SU-DHL-6 (cell line): ENCODE results near the gene RAB4B.

Experiments
- CTCF ChIP-seq: fragments of 200-600 bp; sonication (generic); IDR thresholded peaks from one replicate; pipeline ENCODE4 v1.5.1; 2017; ENCODE audit warnings: antibody characterized with exemption, mild to moderate bottlenecking, low read length, moderate library complexity; ENCODE audit not compliant: insufficient read depth, poor library complexity, severe bottlenecking
- EZH2phosphoT487 ChIP-seq: fragments of 200-600 bp; sonication (generic), shearing (Covaris generic); conservative IDR thresholded peaks from 2 replicates; pipeline ENCODE4 v1.6.1; 2018; ENCODE audit warnings: mild to moderate bottlenecking, antibody characterized with exemption, low read length, moderate library complexity, mixed read lengths

GRCh38 chr19:40806423-40807146, 28.5 kb downstream of the RAB4B start:
- peak; percentile 77 for TF ChIP-seq CTCF
- TF ChIP-seq EZH2phosphoT487 = no peak
